ENCODE results near the gene TRIM25.

Gene TRIM25

DNA sequence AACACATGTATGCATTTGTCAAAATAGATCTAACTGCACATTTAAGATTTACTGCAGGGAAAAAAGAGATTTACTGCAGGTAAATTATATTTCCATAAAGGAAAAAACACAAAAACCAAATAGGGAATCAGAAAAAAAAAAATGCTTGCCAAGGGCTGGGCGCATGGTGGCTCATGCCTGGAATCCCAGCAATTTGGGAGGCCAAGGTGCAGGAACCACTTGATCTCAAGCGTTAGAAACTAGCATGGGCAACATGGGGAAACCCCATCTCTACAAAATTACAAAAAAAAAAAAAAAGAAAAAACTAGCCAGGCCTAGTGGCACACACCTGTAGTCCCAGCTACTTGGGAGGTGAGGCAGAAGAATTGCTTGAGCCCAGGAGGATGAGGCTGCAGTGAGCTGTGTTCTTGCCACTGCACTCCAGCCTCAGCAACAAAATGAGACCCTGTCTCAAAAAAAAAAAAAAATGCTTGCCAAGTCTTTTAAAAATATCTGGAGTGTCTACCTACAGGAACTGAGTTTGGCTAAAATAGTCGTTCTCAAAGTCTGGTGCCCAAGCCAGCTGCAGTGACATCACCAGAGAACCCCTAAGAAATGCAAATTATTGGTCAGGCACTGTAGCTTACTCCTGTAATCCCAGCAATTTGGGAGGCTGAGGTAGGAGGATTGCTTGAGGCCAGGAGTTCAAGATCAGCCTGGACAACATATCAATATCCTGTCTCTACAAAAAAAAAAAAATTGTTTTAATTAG is 17.5 kb downstream of the TRIM25 start:
- no peak overlapping the region for H3K27ac ChIP-seq (ENCODE audit: low read length)
- peaks cover 10% of the 10 kb centered on the region; the same call in 1 of the 2 replicates for H3K36me3 ChIP-seq (ENCODE audit: control insufficient read depth, insufficient read depth, low read length)
- DNase-seq (ENCODE audit: low read depth, low spot score): no peak
- no peaks in the 10 kb centered on the region; the same call in 1 of the 2 replicates for H3K4me1 ChIP-seq (ENCODE audit: control insufficient read depth, insufficient read depth, low read length)
- no CpG with 5 or more reads among the region's 3 CpGs for WGBS (ENCODE audit: insufficient coverage, insufficient read length)
- no peaks in the 10 kb centered on the region for H3K9me3 ChIP-seq (ENCODE audit: control insufficient read depth, insufficient read depth, low read length)
- H3K27me3 ChIP-seq (ENCODE audit: control insufficient read depth, insufficient read depth, low read length): no peaks in the 10 kb centered on the region
- H3K4me3 ChIP-seq (ENCODE audit: low read length): no peak overlapping the region

- no peaks in the 10 kb centered on the region for H3K9me3 ChIP-seq (ENCODE audit: control insufficient read depth, insufficient read depth, low read length)
- H3K4me3 ChIP-seq (ENCODE audit: low read length): no peak overlapping the region
- peaks cover 10% of the 10 kb centered on the region; the same call in 1 of the 2 replicates for H3K36me3 ChIP-seq (ENCODE audit: control insufficient read depth, insufficient read depth, low read length)
- no CpG with 5 or more reads among the region's 20 CpGs for WGBS (ENCODE audit: insufficient coverage, insufficient read length)
- no peaks in the 10 kb centered on the region; the same call in 1 of the 2 replicates for H3K4me1 ChIP-seq (ENCODE audit: control insufficient read depth, insufficient read depth, low read length)
- H3K27ac ChIP-seq (ENCODE audit: low read length): no peak overlapping the region
- H3K27me3 ChIP-seq (ENCODE audit: control insufficient read depth, insufficient read depth, low read length): no peaks in the 10 kb centered on the region
- DNase-seq (ENCODE audit: low read depth, low spot score): no peak
These were observed 18.9 kb downstream of the TRIM25 start for GRCh38 chr17:56894859-56895455.

- H3K9me3 ChIP-seq (ENCODE audit: control insufficient read depth, insufficient read depth, low read length): no peaks in the 10 kb centered on the region
- H3K4me1 ChIP-seq (ENCODE audit: control insufficient read depth, insufficient read depth, low read length): no peaks in the 10 kb centered on the region; the same call in 1 of the 2 replicates
- H3K36me3 ChIP-seq (ENCODE audit: control insufficient read depth, insufficient read depth, low read length): peaks cover 6% of the 10 kb centered on the region; the same call in 1 of the 2 replicates
- DNase-seq (ENCODE audit: low read depth, low spot score): no peak
- no CpG with 5 or more reads among the region's 7 CpGs for WGBS (ENCODE audit: insufficient coverage, insufficient read length)
- H3K4me3 ChIP-seq (ENCODE audit: low read length): no peak overlapping the region
- no peak overlapping the region for H3K27ac ChIP-seq (ENCODE audit: low read length)
- no peaks in the 10 kb centered on the region for H3K27me3 ChIP-seq (ENCODE audit: control insufficient read depth, insufficient read depth, low read length)
These were observed 20.3 kb downstream of the TRIM25 start for GRCh38 chr17:56893503-56893902.

GRCh38 chr17:56892333-56892732 is 21.5 kb downstream of the TRIM25 start:
- Histone ChIP-seq H3K4me1 (ENCODE audit: control insufficient read depth, insufficient read depth, low read length) (no peaks in the 10 kb centered on the region; the same call in 1 of the 2 replicates), H3K9me3 (ENCODE audit: control insufficient read depth, insufficient read depth, low read length) (0 out of 2 replicates have a peak, but pooled peaks cover 2% of the 10 kb centered on the region), H3K27me3 (ENCODE audit: control insufficient read depth, insufficient read depth, low read length) (no peaks in the 10 kb centered on the region), H3K36me3 (ENCODE audit: control insufficient read depth, insufficient read depth, low read length) (peaks cover 6% of the 10 kb centered on the region; the same call in 1 of the 2 replicates), H3K27ac (ENCODE audit: low read length) (no peak overlapping the region), H3K4me3 (ENCODE audit: low read length) (no peak overlapping the region)
- no peak for DNase-seq (ENCODE audit: low read depth, low spot score)
- WGBS (ENCODE audit: insufficient coverage, insufficient read length): no CpG with 5 or more reads among the region's 1 CpG

GRCh38 chr17:56891751-56892150 is 22.1 kb downstream of the TRIM25 start:
- DNase-seq (ENCODE audit: low read depth, low spot score): no peak
- WGBS (ENCODE audit: insufficient coverage, insufficient read length): no CpG with 5 or more reads among the region's 16 CpGs
- H3K4me1 ChIP-seq (ENCODE audit: control insufficient read depth, insufficient read depth, low read length): no peaks in the 10 kb centered on the region
- no peak overlapping the region for H3K4me3 ChIP-seq (ENCODE audit: low read length)
- H3K27ac ChIP-seq (ENCODE audit: low read length): no peak overlapping the region
- peaks cover 6% of the 10 kb centered on the region; the same call in 1 of the 2 replicates for H3K36me3 ChIP-seq (ENCODE audit: control insufficient read depth, insufficient read depth, low read length)
- H3K27me3 ChIP-seq (ENCODE audit: control insufficient read depth, insufficient read depth, low read length): no peaks in the 10 kb centered on the region
- 0 out of 2 replicates have a peak, but pooled peaks cover 2% of the 10 kb centered on the region for H3K9me3 ChIP-seq (ENCODE audit: control insufficient read depth, insufficient read depth, low read length)

DNA sequence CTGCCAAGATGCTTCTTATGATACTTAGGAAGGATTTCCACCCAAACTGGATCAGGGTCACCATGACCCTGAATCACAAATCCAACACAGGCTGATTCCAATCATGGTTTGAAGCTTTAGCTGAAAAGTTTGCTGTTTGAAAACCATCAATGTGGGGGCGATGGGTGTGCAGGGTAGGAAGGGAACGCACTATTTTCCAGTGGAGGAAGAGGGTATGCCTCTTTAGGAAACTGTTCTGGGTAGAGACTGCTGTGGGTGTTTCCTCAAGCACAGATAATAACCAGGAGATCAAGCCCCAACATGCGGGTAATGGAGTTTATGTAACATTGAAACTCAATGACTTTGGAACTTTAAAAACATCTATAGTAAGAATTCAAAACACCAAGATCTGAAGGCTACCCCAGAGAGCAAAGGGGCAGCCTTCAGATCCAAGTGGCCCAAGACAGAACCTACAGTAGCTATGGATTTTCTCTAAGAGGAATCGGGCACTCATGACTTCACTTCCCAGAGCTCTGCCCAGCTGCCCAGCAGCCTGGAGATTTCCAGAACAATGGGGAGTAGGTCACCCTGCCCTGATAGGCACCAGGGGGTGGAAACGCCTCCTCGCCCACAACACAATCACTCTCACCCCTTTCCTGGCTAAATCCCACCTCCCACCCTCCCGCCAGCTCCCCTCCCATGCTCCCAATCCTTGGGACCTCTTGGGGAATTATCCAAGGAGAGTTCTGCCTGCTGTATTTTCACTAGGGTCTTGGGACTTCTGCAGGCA is 22.8 kb downstream of the TRIM25 start:
- peaks cover 6% of the 10 kb centered on the region; the same call in 1 of the 2 replicates for H3K36me3 ChIP-seq (ENCODE audit: control insufficient read depth, insufficient read depth, low read length)
- no peak for DNase-seq (ENCODE audit: low read depth, low spot score)
- H3K9me3 ChIP-seq (ENCODE audit: control insufficient read depth, insufficient read depth, low read length): 0 out of 2 replicates have a peak, but pooled peaks cover 2% of the 10 kb centered on the region
- H3K4me1 ChIP-seq (ENCODE audit: control insufficient read depth, insufficient read depth, low read length): no peaks in the 10 kb centered on the region
- no peaks in the 10 kb centered on the region for H3K27me3 ChIP-seq (ENCODE audit: control insufficient read depth, insufficient read depth, low read length)
- H3K27ac ChIP-seq (ENCODE audit: low read length): no peak overlapping the region
- no peak overlapping the region for H3K4me3 ChIP-seq (ENCODE audit: low read length)
- WGBS (ENCODE audit: insufficient coverage, insufficient read length): no CpG with 5 or more reads among the region's 7 CpGs

DNA sequence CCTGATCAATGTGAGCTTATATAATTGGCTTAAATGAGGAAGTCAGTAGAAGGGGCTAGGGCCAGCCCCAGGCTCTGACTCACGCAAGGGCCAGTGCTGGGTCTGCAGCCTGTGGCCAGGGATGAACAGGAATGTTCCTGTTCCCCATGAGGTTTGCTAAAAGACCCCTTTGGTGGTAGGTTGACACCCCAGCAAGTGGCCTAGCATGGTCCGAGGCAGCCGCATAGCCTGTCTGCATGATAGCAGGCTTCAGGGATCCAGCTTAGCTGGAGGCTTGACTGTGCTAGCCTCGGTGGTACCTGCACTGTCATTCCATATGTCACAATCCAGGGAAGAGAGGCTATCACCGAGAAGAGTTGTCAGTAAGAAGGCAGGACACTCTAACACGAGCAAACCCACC is 23.5 kb downstream of the TRIM25 start:
- DNase-seq (ENCODE audit: low read depth, low spot score): no peak
- Histone ChIP-seq H3K27me3 (ENCODE audit: control insufficient read depth, insufficient read depth, low read length) (no peaks in the 10 kb centered on the region), H3K4me1 (ENCODE audit: control insufficient read depth, insufficient read depth, low read length) (no peaks in the 10 kb centered on the region), H3K36me3 (ENCODE audit: control insufficient read depth, insufficient read depth, low read length) (peaks cover 6% of the 10 kb centered on the region; the same call in 1 of the 2 replicates), H3K4me3 (ENCODE audit: low read length) (no peak overlapping the region), H3K27ac (ENCODE audit: low read length) (no peak overlapping the region), H3K9me3 (ENCODE audit: control insufficient read depth, insufficient read depth, low read length) (0 out of 2 replicates have a peak, but pooled peaks cover 2% of the 10 kb centered on the region)
- no CpG with 5 or more reads among the region's 6 CpGs for WGBS (ENCODE audit: insufficient coverage, insufficient read length)

DNA sequence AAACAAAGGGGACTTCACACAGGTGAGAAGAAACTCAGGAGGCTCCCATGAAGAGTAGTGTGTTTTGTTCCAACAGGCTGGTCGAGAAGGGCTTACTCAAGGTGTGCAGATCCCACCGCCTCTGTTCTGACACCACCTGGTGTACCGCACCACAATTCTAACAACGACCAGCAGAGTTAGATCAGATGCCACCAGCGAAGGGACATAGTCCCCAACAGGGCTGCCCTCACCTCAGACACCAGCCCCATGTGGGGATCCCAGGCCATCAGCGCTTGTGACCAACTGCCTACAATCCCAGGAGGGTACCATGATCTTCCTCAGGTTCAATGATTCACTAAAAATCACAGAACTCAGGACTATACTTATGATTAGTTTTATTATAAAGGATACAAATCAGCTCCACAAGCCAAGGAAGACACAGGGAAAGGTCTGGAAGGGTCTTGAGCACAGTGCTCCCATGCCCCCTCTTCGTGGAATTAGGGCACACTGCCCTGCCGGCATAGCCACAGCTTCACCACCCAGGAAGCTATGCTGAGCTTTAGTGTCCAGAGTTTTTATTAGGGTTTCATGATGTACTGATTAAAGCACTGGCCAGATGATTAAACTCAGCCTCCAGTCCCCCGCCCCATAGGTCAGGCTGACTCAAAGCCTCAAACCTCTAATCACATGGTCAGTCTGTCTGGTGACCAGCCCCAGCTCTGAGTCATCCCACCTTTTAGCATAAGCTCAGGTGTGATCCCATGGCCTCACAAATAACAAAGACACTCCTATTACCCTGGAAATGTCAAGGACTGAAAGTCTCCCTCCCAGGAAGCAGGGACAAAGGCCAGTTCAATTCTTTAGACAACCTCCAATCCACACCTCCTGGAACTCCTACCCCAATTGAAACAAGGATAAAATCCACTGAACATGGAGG is 26.0 kb downstream of the TRIM25 start:
- Histone ChIP-seq H3K27ac (ENCODE audit: low read length) (no peak overlapping the region), H3K4me1 (ENCODE audit: control insufficient read depth, insufficient read depth, low read length) (no peaks in the 10 kb centered on the region), H3K27me3 (ENCODE audit: control insufficient read depth, insufficient read depth, low read length) (no peaks in the 10 kb centered on the region), H3K36me3 (ENCODE audit: control insufficient read depth, insufficient read depth, low read length) (no peaks in the 10 kb centered on the region), H3K4me3 (ENCODE audit: low read length) (no peak overlapping the region), H3K9me3 (ENCODE audit: control insufficient read depth, insufficient read depth, low read length) (0 out of 2 replicates have a peak, but pooled peaks cover 2% of the 10 kb centered on the region)
- no peak for DNase-seq (ENCODE audit: low read depth, low spot score)
- whole genome bisulfite sequencing (ENCODE audit: insufficient coverage, insufficient read length): no CpG with 5 or more reads among the region's 9 CpGs

- no CpG with 5 or more reads among the region's 5 CpGs for WGBS (ENCODE audit: insufficient coverage, insufficient read length)
- DNase-seq (ENCODE audit: low read depth, low spot score): no peak
- Histone ChIP-seq H3K27me3 (ENCODE audit: control insufficient read depth, insufficient read depth, low read length) (no peaks in the 10 kb centered on the region), H3K36me3 (ENCODE audit: control insufficient read depth, insufficient read depth, low read length) (no peaks in the 10 kb centered on the region), H3K9me3 (ENCODE audit: control insufficient read depth, insufficient read depth, low read length) (0 out of 2 replicates have a peak, but pooled peaks cover 2% of the 10 kb centered on the region), H3K4me3 (ENCODE audit: low read length) (no peak overlapping the region), H3K27ac (ENCODE audit: low read length) (no peak overlapping the region), H3K4me1 (ENCODE audit: control insufficient read depth, insufficient read depth, low read length) (no peaks in the 10 kb centered on the region)
These were observed 26.7 kb downstream of the TRIM25 start for GRCh38 chr17:56887105-56887504.

Data from iPS DF 6.9 (cell line).